ENCODE results near the gene SPR.

The SPR gene

DNA sequence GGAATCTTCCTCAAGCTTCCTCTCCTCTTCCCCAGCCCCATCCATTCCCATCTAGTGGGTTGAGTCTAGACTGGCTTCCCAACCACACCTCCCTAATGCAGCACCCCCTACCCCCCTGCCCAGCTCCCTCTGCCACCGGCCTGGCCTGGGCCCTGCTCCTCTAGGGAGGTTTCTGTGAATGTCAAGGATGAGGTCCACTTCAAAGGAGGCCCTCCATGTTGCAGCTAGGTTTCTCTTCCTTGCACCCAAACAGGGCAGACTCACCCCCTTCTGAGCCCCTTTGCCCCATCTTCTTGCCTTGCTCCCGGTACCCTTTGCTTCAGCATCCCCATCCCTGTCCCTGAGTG is 48.4 kb downstream of the SPR start:
- no peak overlapping the region for H3K4me2 ChIP-seq (ENCODE audit: low read length)
- H3K9ac ChIP-seq (ENCODE audit: low read length), result no peak overlapping the region
- no peaks in the 10 kb centered on the region for H3K79me2 ChIP-seq (ENCODE audit: insufficient read depth, low read length)
- no peaks in the 10 kb centered on the region for H3K9me2 ChIP-seq (ENCODE audit: low read depth, low read length)
- no peaks in the 10 kb centered on the region for H3K4me1 ChIP-seq (ENCODE audit: insufficient read depth, low read length, severe bottlenecking)
- H3K36me3 ChIP-seq (ENCODE audit: insufficient read depth, low read length), result no peaks in the 10 kb centered on the region
- no peak overlapping the region for H3K4me3 ChIP-seq (ENCODE audit: low read depth, low read length, poor library complexity, severe bottlenecking)
- no peaks in the 10 kb centered on the region for H4K20me1 ChIP-seq (ENCODE audit: insufficient read depth, low read length)
- H3K27me3 ChIP-seq (ENCODE audit: insufficient read depth, low read length), result no peaks in the 10 kb centered on the region; the same call in 1 of the 2 replicates
- TF ChIP-seq EZH2 (IDR thresholded peaks at IDR 0.05; ENCODE audit: borderline replicate concordance, low read length), result no peak
- TF ChIP-seq, protein P1, sequence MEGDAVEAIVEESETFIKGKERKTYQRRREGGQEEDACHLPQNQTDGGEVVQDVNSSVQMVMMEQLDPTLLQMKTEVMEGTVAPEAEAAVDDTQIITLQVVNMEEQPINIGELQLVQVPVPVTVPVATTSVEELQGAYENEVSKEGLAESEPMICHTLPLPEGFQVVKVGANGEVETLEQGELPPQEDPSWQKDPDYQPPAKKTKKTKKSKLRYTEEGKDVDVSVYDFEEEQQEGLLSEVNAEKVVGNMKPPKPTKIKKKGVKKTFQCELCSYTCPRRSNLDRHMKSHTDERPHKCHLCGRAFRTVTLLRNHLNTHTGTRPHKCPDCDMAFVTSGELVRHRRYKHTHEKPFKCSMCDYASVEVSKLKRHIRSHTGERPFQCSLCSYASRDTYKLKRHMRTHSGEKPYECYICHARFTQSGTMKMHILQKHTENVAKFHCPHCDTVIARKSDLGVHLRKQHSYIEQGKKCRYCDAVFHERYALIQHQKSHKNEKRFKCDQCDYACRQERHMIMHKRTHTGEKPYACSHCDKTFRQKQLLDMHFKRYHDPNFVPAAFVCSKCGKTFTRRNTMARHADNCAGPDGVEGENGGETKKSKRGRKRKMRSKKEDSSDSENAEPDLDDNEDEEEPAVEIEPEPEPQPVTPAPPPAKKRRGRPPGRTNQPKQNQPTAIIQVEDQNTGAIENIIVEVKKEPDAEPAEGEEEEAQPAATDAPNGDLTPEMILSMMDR (IDR thresholded peaks at IDR 0.05; ENCODE audit: low read length), result no peak
- no peak overlapping the region for H2AFZ ChIP-seq (ENCODE audit: low read length)
- H3F3A ChIP-seq (ENCODE audit: insufficient read depth, low read length), result no peaks in the 10 kb centered on the region
- H3K9me3 ChIP-seq (ENCODE audit: low read length), result no peaks in the 10 kb centered on the region
- no peak overlapping the region for H3K27ac ChIP-seq (ENCODE audit: low read depth, low read length, poor library complexity, severe bottlenecking)

DNA sequence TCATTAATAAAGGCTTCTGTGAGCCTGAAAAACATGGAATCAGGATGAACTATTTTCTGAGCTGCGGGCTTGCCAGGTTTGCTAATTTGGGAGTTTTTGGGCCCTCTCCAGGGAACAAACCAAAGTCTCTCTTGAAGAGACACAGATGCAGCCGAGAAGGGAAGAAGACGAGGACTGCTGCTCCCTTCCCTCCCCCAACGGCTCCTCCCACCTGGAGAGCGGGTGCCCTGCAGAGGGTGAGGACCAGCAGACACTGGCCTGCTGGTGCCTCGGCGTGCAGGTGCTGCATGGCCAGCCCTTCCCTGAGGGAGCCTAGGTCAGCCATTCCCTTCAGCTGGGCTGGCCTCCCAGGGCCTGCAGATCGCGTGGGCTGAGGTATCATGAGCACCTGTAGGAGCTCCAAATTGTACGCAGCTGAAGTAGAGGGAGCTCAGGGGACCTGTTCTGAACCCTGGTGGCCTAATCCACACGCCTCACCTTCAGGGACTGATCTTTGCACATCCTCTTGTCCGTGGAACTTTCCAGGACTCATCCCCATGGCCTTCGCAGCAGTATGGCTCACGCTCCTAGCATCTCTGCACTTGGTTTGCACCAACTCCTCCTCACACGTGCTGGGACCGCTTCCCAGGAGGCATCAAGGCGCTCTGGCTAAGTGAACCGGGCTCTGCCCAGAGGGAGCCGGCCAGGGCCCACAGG is 49.6 kb downstream of the SPR start:
- Histone ChIP-seq H3K9me2 (ENCODE audit: low read depth, low read length) (no peaks in the 10 kb centered on the region), H4K20me1 (ENCODE audit: insufficient read depth, low read length) (no peaks in the 10 kb centered on the region), H3K36me3 (ENCODE audit: insufficient read depth, low read length) (no peaks in the 10 kb centered on the region), H3K27me3 (ENCODE audit: insufficient read depth, low read length) (no peaks in the 10 kb centered on the region; the same call in 1 of the 2 replicates), H3K9me3 (ENCODE audit: low read length) (no peaks in the 10 kb centered on the region), H3K27ac (ENCODE audit: low read depth, low read length, poor library complexity, severe bottlenecking) (no peak overlapping the region), H3K9ac (ENCODE audit: low read length) (no peak overlapping the region), H3K4me3 (ENCODE audit: low read depth, low read length, poor library complexity, severe bottlenecking) (no peak overlapping the region), H3K79me2 (ENCODE audit: insufficient read depth, low read length) (no peaks in the 10 kb centered on the region), H3K4me2 (ENCODE audit: low read length) (no peak overlapping the region), H2AFZ (ENCODE audit: low read length) (no peak overlapping the region), H3F3A (ENCODE audit: insufficient read depth, low read length) (no peaks in the 10 kb centered on the region), H3K4me1 (ENCODE audit: insufficient read depth, low read length, severe bottlenecking) (no peaks in the 10 kb centered on the region)
- TF ChIP-seq EZH2 (IDR thresholded peaks at IDR 0.05; ENCODE audit: borderline replicate concordance, low read length), result no peak

DNA sequence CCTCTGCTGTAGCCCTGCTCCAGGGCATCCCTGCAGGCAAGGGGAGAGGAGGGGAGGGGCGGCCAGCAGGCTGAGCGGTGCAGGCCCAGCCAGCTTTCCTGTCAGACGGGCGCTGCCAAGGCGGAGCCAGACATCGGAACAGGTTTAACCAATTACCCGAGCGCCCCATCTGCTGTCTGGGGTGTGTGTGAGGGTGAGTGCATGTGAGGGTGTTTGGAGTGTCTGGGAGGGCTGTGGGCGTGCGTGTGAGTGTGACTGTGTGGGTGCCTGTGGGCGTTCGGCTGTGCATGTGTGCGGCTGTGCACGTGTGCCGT is 50.1 kb downstream of the SPR start:
- H3K27ac ChIP-seq (ENCODE audit: low read depth, low read length, poor library complexity, severe bottlenecking), result no peak overlapping the region
- H3K9ac ChIP-seq (ENCODE audit: low read length), result no peak overlapping the region
- no peak overlapping the region for H3K4me3 ChIP-seq (ENCODE audit: low read depth, low read length, poor library complexity, severe bottlenecking)
- H3F3A ChIP-seq (ENCODE audit: insufficient read depth, low read length), result no peaks in the 10 kb centered on the region
- H3K9me3 ChIP-seq (ENCODE audit: low read length), result no peaks in the 10 kb centered on the region
- H3K4me1 ChIP-seq (ENCODE audit: insufficient read depth, low read length, severe bottlenecking), result no peaks in the 10 kb centered on the region
- TF ChIP-seq, protein P1 (IDR thresholded peaks at IDR 0.05; ENCODE audit: low read length), result no peak
- no peak for TF ChIP-seq EZH2 (IDR thresholded peaks at IDR 0.05; ENCODE audit: borderline replicate concordance, low read length)
- H3K27me3 ChIP-seq (ENCODE audit: insufficient read depth, low read length), result no peaks in the 10 kb centered on the region; the same call in 1 of the 2 replicates
- H3K36me3 ChIP-seq (ENCODE audit: insufficient read depth, low read length), result no peaks in the 10 kb centered on the region
- H3K9me2 ChIP-seq (ENCODE audit: low read depth, low read length), result no peaks in the 10 kb centered on the region
- H3K79me2 ChIP-seq (ENCODE audit: insufficient read depth, low read length), result no peaks in the 10 kb centered on the region
- H3K4me2 ChIP-seq (ENCODE audit: low read length), result no peak overlapping the region
- no peak overlapping the region for H2AFZ ChIP-seq (ENCODE audit: low read length)
- no peaks in the 10 kb centered on the region for H4K20me1 ChIP-seq (ENCODE audit: insufficient read depth, low read length)

DNA sequence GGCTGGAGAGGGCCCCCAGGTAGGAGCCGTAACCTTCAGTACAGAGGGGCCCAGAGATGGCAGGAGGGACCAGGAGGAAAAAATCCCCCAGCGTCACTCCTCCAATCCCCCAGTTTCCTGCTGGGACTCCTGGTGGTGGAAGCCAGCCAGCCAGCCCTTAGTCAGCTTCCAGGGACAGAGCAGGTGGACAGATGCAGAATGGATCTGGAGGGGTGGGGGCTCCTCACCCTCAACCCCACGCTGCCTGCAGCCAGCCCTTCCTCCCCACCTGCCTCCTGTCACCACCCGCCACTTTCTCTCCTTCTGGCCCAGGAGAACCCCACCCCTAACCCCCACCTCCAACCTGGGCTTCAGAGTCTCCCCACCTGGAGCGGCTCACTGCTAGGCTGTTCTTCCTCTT is 51.2 kb downstream of the SPR start:
- H3K9me3 ChIP-seq (ENCODE audit: low read length), result no peaks in the 10 kb centered on the region
- H3K9ac ChIP-seq (ENCODE audit: low read length), result no peak overlapping the region
- no peaks in the 10 kb centered on the region for H3F3A ChIP-seq (ENCODE audit: insufficient read depth, low read length)
- H3K4me1 ChIP-seq (ENCODE audit: insufficient read depth, low read length, severe bottlenecking), result no peaks in the 10 kb centered on the region
- TF ChIP-seq EZH2 (IDR thresholded peaks at IDR 0.05; ENCODE audit: borderline replicate concordance, low read length), result no peak
- TF ChIP-seq, protein P1 (IDR thresholded peaks at IDR 0.05; ENCODE audit: low read length), result no peak
- no peak overlapping the region for H3K4me3 ChIP-seq (ENCODE audit: low read depth, low read length, poor library complexity, severe bottlenecking)
- no peak overlapping the region for H2AFZ ChIP-seq (ENCODE audit: low read length)
- H3K4me2 ChIP-seq (ENCODE audit: low read length), result no peak overlapping the region
- no peaks in the 10 kb centered on the region; the same call in 1 of the 2 replicates for H3K27me3 ChIP-seq (ENCODE audit: insufficient read depth, low read length)
- no peaks in the 10 kb centered on the region for H3K36me3 ChIP-seq (ENCODE audit: insufficient read depth, low read length)
- H3K79me2 ChIP-seq (ENCODE audit: insufficient read depth, low read length), result no peaks in the 10 kb centered on the region
- H4K20me1 ChIP-seq (ENCODE audit: insufficient read depth, low read length), result no peaks in the 10 kb centered on the region
- no peak overlapping the region for H3K27ac ChIP-seq (ENCODE audit: low read depth, low read length, poor library complexity, severe bottlenecking)
- H3K9me2 ChIP-seq (ENCODE audit: low read depth, low read length), result no peaks in the 10 kb centered on the region

Data from OCI-LY1 (cell line).